HG03432 (cell line): Measurements from ENCODE around the gene COLQ.
"Not testable (repeated sequence)": the region's sequence is repeated elsewhere in the genome, so short reads cannot be mapped to it uniquely, and the experiment has no call there.

Source experiments
- ATAC-seq: cut with Tn5 transposase; IDR thresholded peaks from one replicate; pipeline ENCODE4 v1.9.1; 2021; ENCODE audit warnings: mild to moderate bottlenecking, moderate library complexity; ENCODE audit not compliant: unreplicated experiment

Gene COLQ

GRCh38 chr3:15458212-15458780 lies 63.2 kb downstream of the COLQ start:
- ATAC-seq, result no peak

- not testable (repeated sequence) for ATAC-seq
Observed at GRCh38 chr3:15456915-15457314, 64.6 kb downstream of the COLQ start.

DNA sequence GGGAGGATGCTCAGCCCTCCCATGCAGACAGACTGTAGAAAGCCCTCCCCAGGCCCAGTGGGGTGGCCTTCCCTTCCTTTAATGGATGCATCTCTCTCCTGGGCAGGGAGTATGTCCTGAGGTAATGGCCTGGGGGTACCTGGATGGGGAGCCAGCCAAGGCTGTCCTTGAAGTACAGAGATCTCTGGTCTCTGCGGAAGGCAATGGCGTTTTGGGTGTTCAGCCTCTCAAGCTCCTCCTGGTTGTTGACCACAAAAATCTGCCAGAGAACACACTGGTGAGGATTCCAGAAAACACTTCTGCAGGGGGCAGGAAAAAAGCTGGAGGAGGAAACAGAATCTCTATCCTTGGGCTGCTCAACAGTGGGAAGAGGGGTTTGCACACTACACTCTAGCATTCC lies 65.2 kb downstream of the COLQ start:
- ATAC-seq, result no peak

DNA sequence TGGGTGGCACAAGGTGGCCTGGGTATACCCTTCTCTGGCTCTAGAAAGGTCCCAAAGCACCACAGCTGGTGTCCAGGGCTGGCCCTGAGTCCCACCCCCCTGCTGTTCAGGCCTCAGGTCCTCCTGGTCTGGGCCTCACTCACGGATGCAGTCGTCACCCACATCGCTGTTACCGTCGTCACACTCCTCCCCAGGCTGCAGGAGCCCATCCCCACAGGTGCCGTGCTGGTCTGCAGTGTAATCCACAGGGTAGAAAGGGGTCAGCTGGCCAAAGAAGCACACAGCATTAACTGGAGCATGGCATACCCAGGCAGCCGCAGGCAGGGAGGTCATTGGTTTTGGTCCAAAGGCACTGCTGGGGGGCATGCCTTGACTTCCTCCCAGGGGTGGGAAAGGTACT lies 65.8 kb downstream of the COLQ start:
- ATAC-seq, result no peak

DNA sequence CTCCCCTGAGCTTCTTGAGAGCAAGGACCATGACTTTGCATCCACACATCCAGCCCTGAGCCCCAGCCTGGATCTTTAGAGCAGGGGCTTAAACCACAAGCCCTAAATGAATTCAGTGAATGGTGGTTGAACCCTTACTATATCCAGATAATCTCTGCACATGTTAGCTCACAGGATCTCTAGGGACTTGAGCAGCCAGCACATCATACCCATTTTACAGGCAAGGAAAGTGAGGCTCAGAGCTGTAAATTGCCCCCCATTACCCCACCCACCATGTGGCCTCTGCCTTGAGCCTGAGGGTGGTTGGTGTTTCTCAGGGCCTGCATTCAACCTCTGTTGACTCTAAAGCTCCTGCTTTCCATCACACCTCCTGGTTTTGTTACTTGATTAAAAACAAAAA lies 66.5 kb downstream of the COLQ start:
- no peak for ATAC-seq

- ATAC-seq, result no peak
Observed at GRCh38 chr3:15453991-15454625, 67.4 kb downstream of the COLQ start.

GRCh38 chr3:15453501-15453900 lies 68.0 kb downstream of the COLQ start:
- ATAC-seq, result no peak

- ATAC-seq, result no peak
Observed at GRCh38 chr3:15452961-15453360, 68.5 kb downstream of the COLQ start.

GRCh38 chr3:15452156-15452555 lies 69.3 kb downstream of the COLQ start:
- ATAC-seq, result no peak

- no peak for ATAC-seq
Observed at GRCh38 chr3:15451216-15452113, 70.0 kb downstream of the COLQ start.

- ATAC-seq, result no peak
Observed at GRCh38 chr3:15450438-15451215, 70.9 kb downstream of the COLQ start.

DNA sequence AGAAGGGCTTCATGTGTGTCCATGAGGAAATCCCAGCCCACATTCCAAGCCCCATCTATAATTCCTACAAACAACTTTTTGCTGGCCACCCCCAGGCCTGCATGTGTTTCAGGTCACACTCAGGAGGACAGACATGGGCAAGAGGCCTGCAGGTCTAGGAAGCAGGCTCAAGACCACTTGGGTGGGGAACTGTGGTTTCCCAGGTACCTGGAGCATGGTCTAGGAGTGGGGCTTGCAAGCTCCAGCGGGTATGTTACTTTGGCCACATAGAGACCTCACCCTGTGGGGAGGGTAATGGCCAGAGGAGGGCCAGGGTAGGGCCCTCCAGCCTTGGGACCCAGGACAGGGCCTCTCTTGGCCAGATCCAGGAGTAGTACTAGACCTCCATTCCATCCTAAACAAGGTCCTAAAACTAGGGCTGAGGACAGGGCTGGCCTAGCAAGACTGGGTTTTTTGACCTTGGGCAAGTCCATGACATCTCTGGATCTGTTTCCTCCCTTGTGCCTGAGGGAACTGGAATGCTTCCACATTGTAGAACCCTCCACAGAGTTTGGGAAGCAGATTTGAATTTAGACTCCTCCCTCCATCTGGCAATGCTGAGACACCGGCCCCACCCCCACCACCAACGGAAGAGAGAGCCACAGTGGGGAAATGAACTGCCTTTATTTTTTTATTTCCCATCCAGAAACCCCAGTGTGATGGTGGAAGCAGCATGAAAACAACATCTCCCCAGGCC lies 71.8 kb downstream of the COLQ start:
- no peak for ATAC-seq

GRCh38 chr3:15443826-15444524 lies 77.5 kb downstream of the COLQ start:
- no peak for ATAC-seq

DNA sequence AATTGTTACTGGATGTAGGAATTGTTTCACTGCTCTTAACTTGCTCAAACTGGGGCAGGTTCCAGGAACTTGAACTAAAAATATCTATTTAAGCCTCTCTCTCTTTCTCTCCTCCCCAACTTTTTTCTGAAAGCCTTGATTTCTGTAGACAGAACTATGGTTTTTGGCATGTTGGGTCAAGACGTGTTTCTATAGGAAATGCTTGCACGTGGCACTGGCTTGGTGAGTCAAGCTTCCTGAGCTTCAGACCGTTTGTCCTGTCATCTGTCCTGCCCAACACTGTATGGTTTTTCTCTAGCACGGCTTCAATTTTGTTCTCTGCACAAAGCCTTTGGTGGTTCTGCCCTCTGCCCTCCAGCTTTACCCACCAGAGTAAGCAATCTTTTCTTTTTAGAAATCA lies 80.6 kb downstream of the COLQ start:
- no peak for ATAC-seq

DNA sequence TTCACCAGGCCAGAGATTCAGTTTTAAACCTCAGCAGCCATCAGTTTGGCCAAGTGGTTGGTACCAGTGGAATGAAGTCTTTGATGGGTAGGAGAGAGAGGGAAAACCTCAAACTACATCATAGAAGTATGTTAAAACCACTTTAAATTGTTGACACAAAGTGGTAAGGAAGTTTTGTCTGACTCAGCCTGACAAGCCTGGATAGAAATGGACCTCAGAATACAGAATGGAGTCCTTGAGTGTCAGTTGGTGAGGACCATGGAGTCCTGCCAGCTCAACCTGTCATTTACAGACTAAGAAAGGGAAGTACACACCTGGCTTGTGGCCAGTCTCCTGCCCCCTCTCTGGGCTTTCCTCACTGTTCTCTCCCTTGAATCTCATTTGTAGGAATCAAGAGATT lies 82.0 kb downstream of the COLQ start:
- ATAC-seq, result no peak

DNA sequence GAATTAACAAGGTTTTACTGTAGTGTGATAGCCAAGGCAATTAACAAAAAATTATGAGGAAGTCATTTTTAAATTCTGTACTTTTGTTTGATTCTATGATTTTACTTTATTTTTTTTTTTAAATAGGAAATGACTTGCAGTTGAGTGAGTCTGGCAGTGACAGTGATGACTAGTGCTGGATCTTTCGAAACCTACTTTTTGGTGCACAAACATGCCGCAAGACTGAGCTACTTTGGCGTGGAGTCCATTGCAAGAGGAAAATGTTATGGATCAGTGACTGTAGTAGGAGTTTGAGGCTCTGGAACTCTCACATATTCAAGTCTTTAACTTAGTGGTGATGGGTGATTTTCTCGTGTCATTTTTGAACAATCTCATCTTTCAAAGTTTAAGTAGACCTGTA lies 82.5 kb downstream of the COLQ start:
- ATAC-seq, result no peak

DNA sequence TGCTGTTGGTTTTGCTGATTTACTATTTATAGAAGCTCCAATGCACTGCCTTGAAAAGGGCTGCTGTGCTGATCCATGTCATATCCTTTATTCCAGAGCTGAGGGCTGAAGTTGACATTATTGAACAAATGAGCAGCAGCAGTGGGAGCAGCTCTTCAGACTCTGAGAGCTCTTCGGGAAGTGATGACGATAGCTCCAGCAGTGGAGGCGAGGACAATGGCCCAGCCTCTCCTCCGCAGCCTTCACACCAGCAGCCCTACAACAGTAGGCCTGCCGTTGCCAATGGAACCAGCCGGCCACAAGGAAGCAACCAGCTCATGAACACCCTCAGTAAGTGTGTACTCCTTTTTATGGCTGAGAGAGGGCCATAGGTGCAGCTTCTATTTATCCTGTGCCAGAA lies 85.3 kb downstream of the COLQ start:
- ATAC-seq, result no peak

- no peak for ATAC-seq
Observed at GRCh38 chr3:15434756-15435155, 86.8 kb downstream of the COLQ start.

GRCh38 chr3:15433531-15433930 lies 88.0 kb downstream of the COLQ start:
- ATAC-seq, result no peak

GRCh38 chr3:15431256-15431837 lies 90.2 kb downstream of the COLQ start:
- ATAC-seq, result no peak
